Fibroblast of lung (primary cell): ENCODE results near the gene AGAP6. TPM values are rescaled to one million over a fixed set of nuclear protein-coding genes. Genes with fewer than 3 reads are reported as not detected.
"Not testable (repeated sequence)": the region's sequence is repeated elsewhere in the genome, so short reads cannot be mapped to it uniquely, and the experiment has no call there.

Experiments
- DNase-seq, 2 donors: peaks; one replicate each; pipeline versions ENCODE4 v3.0.0 to v3.0.0-alpha.2; 2010; ENCODE audit warnings: low read depth in 2 of 2
- H2AFZ ChIP-seq: 2 replicates; pipeline ENCODE4 v1.5.1; 2012; ENCODE audit warnings: low read length, control low read depth, inconsistent platforms
- H3K27ac ChIP-seq: 2 replicates; pipeline ENCODE4 v1.5.1; 2011; ENCODE audit warnings: low read length, control low read depth; ENCODE audit not compliant: insufficient read depth
- H3K27me3 ChIP-seq: 2 replicates; pipeline ENCODE4 v1.5.1; 2011; ENCODE audit warnings: mild to moderate bottlenecking, low read length; ENCODE audit not compliant: control insufficient read depth, insufficient read depth
- H3K36me3 ChIP-seq: 2 replicates; pipeline ENCODE4 v1.5.1; 2011; ENCODE audit warnings: low read length; ENCODE audit not compliant: control insufficient read depth, insufficient read depth
- H3K4me1 ChIP-seq: 2 replicates; pipeline ENCODE4 v1.5.1; 2011; ENCODE audit warnings: low read length; ENCODE audit not compliant: control insufficient read depth, insufficient read depth; ENCODE audit errors: extremely low read depth
- H3K4me2 ChIP-seq: 2 replicates; pipeline ENCODE4 v1.5.1; 2011; ENCODE audit warnings: low read length, control low read depth; ENCODE audit not compliant: insufficient read depth; ENCODE audit errors: extremely low read depth
- H3K4me3 ChIP-seq, 4 experiments: fragments of 200-600 bp in 1 of 4; sonication (generic) in 1 of 4; replicated peaks in 1 of 4; 2 replicates each; pipeline ENCODE4 v1.5.1; 2011 to 2016; ENCODE audit warnings: low read length in 4 of 4, low read depth in 3 of 4, mild to moderate bottlenecking in 3 of 4, control low read depth in 2 of 4, inconsistent platforms in 1 of 4, mixed read lengths in 1 of 4; ENCODE audit not compliant: insufficient read depth in 1 of 4; ENCODE audit errors: control extremely low read depth in 1 of 4
- H3K79me2 ChIP-seq: 2 replicates; pipeline ENCODE4 v1.5.1; 2012; ENCODE audit warnings: mild to moderate bottlenecking, low read length, inconsistent platforms; ENCODE audit not compliant: control insufficient read depth, insufficient read depth
- H3K9ac ChIP-seq: 2 replicates; pipeline ENCODE4 v1.5.1; 2011; ENCODE audit warnings: mild to moderate bottlenecking, low read length, control low read depth; ENCODE audit not compliant: insufficient read depth
- H3K9me3 ChIP-seq: 2 replicates; pipeline ENCODE4 v1.5.1; 2012; ENCODE audit warnings: low read depth, low read length; ENCODE audit not compliant: control insufficient read depth, insufficient read depth
- H4K20me1 ChIP-seq: 2 replicates; pipeline ENCODE4 v1.5.1; 2011; ENCODE audit warnings: low read length; ENCODE audit not compliant: control insufficient read depth, insufficient read depth; ENCODE audit errors: extremely low read depth
- EZH2 ChIP-seq: IDR thresholded peaks from 2 replicates; pipeline ENCODE4 v1.5.1; 2012; ENCODE audit warnings: low read length, control low read depth, mild to moderate bottlenecking; ENCODE audit errors: missing control alignments
- polyA plus RNA-seq, 2 donors: library from polyadenylated mRNA; depleted of rRNA in 1 of 2; stranded (reverse) in 1 of 2; unstranded in 1 of 2; fragments of >200 nt; gene quantifications; 2 replicates each; pipeline ENCODE4 v1.2.1, GENCODE V29; 2011 to 2012; ENCODE audit warnings: missing spikeins in 1 of 2
- total RNA-seq: library from RNA; depleted of rRNA; stranded (reverse); fragments of >200 nt; gene quantifications from 2 replicates; pipeline ENCODE4 v1.2.1, GENCODE V29; 2014
- TF ChIP-seq, protein P1 (sequence below), 2 donors: IDR thresholded peaks in 1 of 2; conservative IDR thresholded peaks in 1 of 2; 1 replicate in 1 of 2; 2 replicates in 1 of 2; pipeline ENCODE4 v1.5.1; 2011 to 2012; ENCODE audit warnings: low read length in 2 of 2, control low read depth in 1 of 2, inconsistent platforms in 1 of 2, low read depth in 1 of 2, mild to moderate bottlenecking in 1 of 2

The AGAP6 gene
- total and polyA plus RNA-seq, 2 donors (not counting 1 experiment from before 2014, with no cell fraction given): 2.6 to 5.8 TPM

GRCh38 chr10:50027195-50027594 lies 39.0 kb downstream of the AGAP6 start:
- Histone ChIP-seq H2AFZ (no peak overlapping the region), H3K36me3 (no peaks in the 10 kb centered on the region)

DNA sequence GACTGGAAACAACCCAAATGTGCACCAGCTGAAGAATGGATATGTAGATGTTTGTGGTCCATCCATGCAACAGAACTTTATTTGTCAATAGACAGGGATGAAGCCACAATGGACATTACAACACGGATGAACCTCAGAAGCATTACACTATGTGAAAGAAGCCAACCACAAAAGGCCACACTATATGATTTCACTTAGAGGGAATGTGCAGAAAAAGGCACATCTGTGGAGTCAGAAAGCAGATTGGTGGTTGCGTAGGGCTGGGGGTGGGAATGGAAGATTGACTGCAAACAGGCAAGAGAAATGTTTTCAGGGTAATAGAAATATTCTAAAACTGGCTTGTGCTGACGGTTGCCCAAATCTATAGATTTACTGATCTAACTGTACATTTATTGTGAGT lies 45.3 kb downstream of the AGAP6 start:
- no peak overlapping the region for H3K4me2 ChIP-seq
- H3K4me3 ChIP-seq: no peak overlapping the region
- no peaks in the 10 kb centered on the region for H4K20me1 ChIP-seq
- H3K79me2 ChIP-seq: no peaks in the 10 kb centered on the region
- no peaks in the 10 kb centered on the region for H3K36me3 ChIP-seq
- H3K9me3 ChIP-seq: no peaks in the 10 kb centered on the region
- no peaks in the 10 kb centered on the region for H3K4me1 ChIP-seq
- H3K27me3 ChIP-seq: peaks cover 6% of the 10 kb centered on the region
- DNase-seq: peak; percentile 29 to 72
- H3K27ac ChIP-seq: no peak overlapping the region
- no peak for TF ChIP-seq EZH2
- no peak overlapping the region for H2AFZ ChIP-seq
- no peak overlapping the region for H3K9ac ChIP-seq

More at GRCh38 chr10:50027195-50027594, 39.0 kb downstream of the AGAP6 start:
- H4K20me1 ChIP-seq: no peaks in the 10 kb centered on the region
- H3K4me1 ChIP-seq: no peaks in the 10 kb centered on the region
- H3K9ac ChIP-seq: no peak overlapping the region
- no peaks in the 10 kb centered on the region for H3K79me2 ChIP-seq
- no peak for DNase-seq
- H3K9me3 ChIP-seq: no peaks in the 10 kb centered on the region
- H3K4me3 ChIP-seq: no peak overlapping the region
- no peak overlapping the region for H3K27ac ChIP-seq
- TF ChIP-seq, protein P1, sequence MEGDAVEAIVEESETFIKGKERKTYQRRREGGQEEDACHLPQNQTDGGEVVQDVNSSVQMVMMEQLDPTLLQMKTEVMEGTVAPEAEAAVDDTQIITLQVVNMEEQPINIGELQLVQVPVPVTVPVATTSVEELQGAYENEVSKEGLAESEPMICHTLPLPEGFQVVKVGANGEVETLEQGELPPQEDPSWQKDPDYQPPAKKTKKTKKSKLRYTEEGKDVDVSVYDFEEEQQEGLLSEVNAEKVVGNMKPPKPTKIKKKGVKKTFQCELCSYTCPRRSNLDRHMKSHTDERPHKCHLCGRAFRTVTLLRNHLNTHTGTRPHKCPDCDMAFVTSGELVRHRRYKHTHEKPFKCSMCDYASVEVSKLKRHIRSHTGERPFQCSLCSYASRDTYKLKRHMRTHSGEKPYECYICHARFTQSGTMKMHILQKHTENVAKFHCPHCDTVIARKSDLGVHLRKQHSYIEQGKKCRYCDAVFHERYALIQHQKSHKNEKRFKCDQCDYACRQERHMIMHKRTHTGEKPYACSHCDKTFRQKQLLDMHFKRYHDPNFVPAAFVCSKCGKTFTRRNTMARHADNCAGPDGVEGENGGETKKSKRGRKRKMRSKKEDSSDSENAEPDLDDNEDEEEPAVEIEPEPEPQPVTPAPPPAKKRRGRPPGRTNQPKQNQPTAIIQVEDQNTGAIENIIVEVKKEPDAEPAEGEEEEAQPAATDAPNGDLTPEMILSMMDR (conservative IDR thresholded peaks at IDR 0.05 in 1 of 2, IDR thresholded peaks at IDR 0.05 in 1 of 2; ENCODE audit: low read depth in 1 of 2, low read length in 2 of 2): no peak
- TF ChIP-seq EZH2: no peak
- no peak overlapping the region for H3K4me2 ChIP-seq
- H3K27me3 ChIP-seq: peaks cover 13% of the 10 kb centered on the region

GRCh38 chr10:50035337-50035736 lies 47.1 kb downstream of the AGAP6 start:
- not testable (repeated sequence) for DNase-seq, H2AFZ ChIP-seq, H3K9me3 ChIP-seq, H3K27ac ChIP-seq, H3K4me3 ChIP-seq, H4K20me1 ChIP-seq, H3K79me2 ChIP-seq, H3K27me3 ChIP-seq, H3K4me1 ChIP-seq, H3K4me2 ChIP-seq, H3K9ac ChIP-seq, H3K36me3 ChIP-seq

DNA sequence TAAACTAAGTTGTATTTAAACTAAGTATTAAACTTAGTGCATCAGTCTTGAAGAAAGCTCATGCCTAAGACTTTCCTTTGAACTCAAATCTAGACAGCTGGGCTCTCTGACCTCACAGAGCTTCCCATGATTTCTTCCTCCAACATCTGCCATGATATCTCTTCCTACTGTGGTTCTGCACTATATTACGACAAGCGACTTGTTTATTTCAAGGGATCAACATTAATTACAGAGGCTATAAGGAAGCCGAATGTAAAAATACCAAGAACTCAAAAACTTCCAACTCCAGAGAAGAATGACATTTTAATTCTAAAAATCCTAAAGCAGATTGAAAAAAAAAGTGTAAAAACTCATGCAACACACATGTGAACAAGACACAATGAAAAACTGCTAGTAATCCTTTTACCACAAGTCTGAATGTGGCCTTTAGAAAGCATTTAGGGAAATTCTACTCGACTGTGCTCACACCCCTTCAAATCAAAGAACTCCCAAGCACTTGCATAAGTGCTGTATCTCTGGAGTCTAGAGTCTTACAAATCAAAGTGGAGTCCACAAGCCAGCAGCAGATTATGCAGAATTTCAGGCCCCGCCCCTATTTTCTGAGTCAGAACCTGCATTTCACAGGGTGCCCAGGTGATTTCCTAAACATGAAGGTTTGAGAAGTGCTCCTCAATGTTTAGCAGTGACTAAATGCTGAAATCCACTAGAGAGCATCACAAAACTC lies 56.9 kb downstream of the AGAP6 start:
- no peaks in the 10 kb centered on the region for H3K79me2 ChIP-seq
- no peak for TF ChIP-seq EZH2
- TF ChIP-seq, protein P1 (conservative IDR thresholded peaks at IDR 0.05 in 1 of 2, IDR thresholded peaks at IDR 0.05 in 1 of 2; ENCODE audit: low read depth in 1 of 2, low read length in 2 of 2): no peak
- no peaks in the 10 kb centered on the region for H3K9me3 ChIP-seq
- no peak overlapping the region for H3K27ac ChIP-seq
- H3K4me2 ChIP-seq: no peak overlapping the region
- H3K9ac ChIP-seq: no peak overlapping the region
- H3K4me3 ChIP-seq: no peak overlapping the region
- no peaks in the 10 kb centered on the region for H4K20me1 ChIP-seq
- DNase-seq: peak in 1 of 2 donors; percentile 34
- no peak overlapping the region for H2AFZ ChIP-seq
- H3K27me3 ChIP-seq: no peaks in the 10 kb centered on the region
- H3K36me3 ChIP-seq: no peaks in the 10 kb centered on the region
- H3K4me1 ChIP-seq: no peaks in the 10 kb centered on the region

DNA sequence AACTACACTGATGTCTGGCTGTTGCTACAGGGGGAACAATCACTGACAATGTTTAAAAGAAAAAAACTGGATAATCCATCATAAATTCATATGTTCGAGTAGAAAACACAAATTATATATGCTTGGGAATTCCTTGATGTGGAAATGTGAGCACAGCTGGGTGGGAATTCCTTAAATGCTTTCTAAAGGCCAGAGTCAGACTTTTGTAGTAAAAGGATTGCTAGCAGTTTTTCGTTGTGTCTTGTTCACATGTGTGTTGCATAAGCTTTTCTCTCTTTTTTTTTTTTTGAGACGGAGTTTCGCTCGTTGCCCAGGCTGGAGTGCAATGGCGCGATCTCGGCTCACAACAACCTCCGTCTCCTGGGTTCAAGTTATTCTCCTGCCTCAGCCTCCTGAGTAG lies 58.3 kb downstream of the AGAP6 start:
- H3K27ac ChIP-seq, H3K27me3 ChIP-seq, H3K4me1 ChIP-seq, H3K36me3 ChIP-seq, H2AFZ ChIP-seq, H3K9me3 ChIP-seq, H3K9ac ChIP-seq, H3K4me2 ChIP-seq, H4K20me1 ChIP-seq, H3K4me3 ChIP-seq, H3K79me2 ChIP-seq: not testable (repeated sequence)
- peak in 1 of 2 donors; percentile 11 for DNase-seq
